SK-N-MC (cell line): ENCODE measurements around the gene USPL1.
"Not testable (repeated sequence)": the region's sequence is repeated elsewhere in the genome, so short reads cannot be mapped to it uniquely, and the experiment has no call there.

Source experiments
- DNase-seq: peaks from one replicate; pipeline ENCODE4 v3.0.0-alpha.2; 2011; ENCODE audit warnings: low read depth, low spot score
- H3K27ac ChIP-seq: fragments of 200-600 bp; sonication (generic); 2 replicates; pipeline ENCODE4 v1.5.1; 2016; ENCODE audit warnings: mixed run types
- H3K36me3 ChIP-seq: fragments of 200-600 bp; sonication (generic); 2 replicates; pipeline ENCODE4 v1.6.1; 2017; ENCODE audit warnings: antibody characterized with exemption, low read length, mixed read lengths; ENCODE audit not compliant: insufficient read depth
- H3K4me3 ChIP-seq: fragments of 200-600 bp; sonication (generic); 2 replicates; pipeline ENCODE4 v1.5.1; 2016
- H3K9ac ChIP-seq: fragments of 200-600 bp; sonication (generic); 2 replicates; pipeline ENCODE4 v1.8.0; 2017; ENCODE audit warnings: mixed run types, mixed read lengths; ENCODE audit not compliant: insufficient read length
- H3K9me3 ChIP-seq: fragments of 200-600 bp; sonication (generic); 2 replicates; pipeline ENCODE4 v1.6.1; 2017; ENCODE audit warnings: low read depth, mild to moderate bottlenecking, antibody characterized with exemption, low read length, moderate library complexity, mixed read lengths
- EZH2 ChIP-seq: fragments of 200-600 bp; sonication (generic); IDR thresholded peaks from one replicate; pipeline ENCODE4 v1.6.1; 2017; ENCODE audit warnings: antibody characterized with exemption
- FOXP2 ChIP-seq: optimal IDR thresholded peaks from 2 replicates; pipeline ENCODE3; 2011; ENCODE audit warnings: mild to moderate bottlenecking, moderate library complexity; ENCODE audit not compliant: insufficient read depth; ENCODE audit errors: extremely low read length, control extremely low read depth
- POLR2AphosphoS5 ChIP-seq: IDR thresholded peaks from 2 replicates; pipeline ENCODE4 v1.6.1; 2012; ENCODE audit warnings: mild to moderate bottlenecking, low read depth, low read length, borderline replicate concordance

USPL1 gene

DNA sequence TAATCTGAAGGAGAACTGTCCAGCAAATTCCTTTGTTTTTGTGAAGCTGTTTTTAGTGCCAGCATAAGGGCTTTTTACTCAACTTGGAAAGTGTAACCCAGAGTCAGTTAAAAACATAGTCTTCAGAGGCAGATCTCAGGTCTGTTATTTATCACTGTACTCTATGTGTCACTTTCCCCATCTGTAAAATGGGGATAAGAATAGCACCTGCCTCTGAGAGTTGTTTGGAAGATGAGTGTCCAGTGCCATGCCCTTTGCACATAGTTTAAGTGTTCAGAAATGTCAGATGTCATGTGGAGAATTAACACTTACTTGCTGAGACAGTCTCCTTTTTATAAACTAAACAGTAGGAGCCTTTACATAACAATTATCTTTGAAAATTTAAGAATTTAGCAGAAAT, 27.9 kb downstream of the USPL1 start:
- no peak overlapping the region for H3K9ac ChIP-seq
- H3K27ac ChIP-seq: peak overlapping the region; percentile 16; the same call in 1 of the 2 replicates
- TF ChIP-seq FOXP2 (no peak), EZH2 (no peak), POLR2AphosphoS5 (no peak)
- no peak for DNase-seq
- no peak overlapping the region for H3K4me3 ChIP-seq
- peaks cover 96% of the 10 kb centered on the region for H3K36me3 ChIP-seq
- H3K9me3 ChIP-seq: no peaks in the 10 kb centered on the region

DNA sequence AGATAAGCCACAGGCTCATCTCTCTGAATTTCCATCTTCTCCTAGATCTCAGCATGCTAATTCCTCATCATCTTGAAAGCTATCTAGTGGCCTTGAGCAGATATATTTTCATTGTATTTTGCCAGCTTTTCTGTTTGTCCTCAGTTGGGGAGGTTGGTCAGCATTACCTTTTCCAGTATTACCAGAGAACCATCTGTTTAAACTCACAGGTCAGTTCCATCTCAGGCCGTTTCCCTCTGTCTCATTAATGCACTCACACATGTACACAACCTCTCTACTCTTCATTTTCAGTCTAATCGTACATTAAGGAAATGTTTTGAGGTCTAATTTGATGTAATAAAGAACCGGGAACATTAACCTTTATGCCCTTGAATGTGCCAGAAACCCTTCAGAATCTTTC, 29.7 kb downstream of the USPL1 start:
- TF ChIP-seq FOXP2: no peak
- H3K9ac ChIP-seq: no peak overlapping the region
- no peak overlapping the region for H3K4me3 ChIP-seq
- H3K9me3 ChIP-seq: no peaks in the 10 kb centered on the region
- 0 out of 2 replicates have a peak overlapping the region, but pooled peaks have one; percentile 6 for H3K27ac ChIP-seq
- H3K36me3 ChIP-seq: peaks cover 88% of the 10 kb centered on the region
- no peak for DNase-seq

DNA sequence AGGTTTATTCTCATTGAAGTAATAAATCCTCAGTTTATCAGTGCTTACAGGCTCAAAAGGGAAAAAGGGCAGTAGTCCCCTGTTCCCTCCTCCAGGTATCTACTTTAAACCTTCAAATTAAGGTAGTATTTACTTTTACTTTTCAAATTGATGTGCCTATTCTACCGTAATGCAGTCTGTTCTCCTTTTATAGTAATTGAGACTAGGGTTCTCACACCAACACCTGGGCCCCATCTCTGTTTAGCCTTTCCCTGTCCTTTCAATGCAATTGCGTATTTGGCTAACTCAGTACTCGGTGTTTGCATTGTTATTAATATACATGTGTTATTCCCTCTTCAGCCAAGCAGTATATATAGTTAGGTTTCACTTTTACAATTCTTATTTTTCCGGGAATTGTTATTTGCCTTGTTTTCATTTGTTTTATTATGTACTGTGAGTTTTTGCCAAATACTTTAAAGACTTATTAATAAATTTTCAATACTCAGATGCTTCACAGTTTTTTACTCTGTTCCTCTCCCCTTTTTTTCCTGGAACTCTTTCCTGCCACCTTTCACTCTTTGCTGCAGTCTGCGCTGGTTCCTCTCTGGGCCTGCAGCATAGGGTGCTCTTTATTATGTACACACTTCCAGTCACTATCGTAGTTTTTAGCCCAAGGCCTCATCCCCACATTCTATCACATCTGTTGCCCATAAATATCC, 30.3 kb downstream of the USPL1 start:
- TF ChIP-seq EZH2 (no peak), FOXP2 (no peak), POLR2AphosphoS5 (no peak)
- no peak overlapping the region for H3K9ac ChIP-seq
- H3K4me3 ChIP-seq: no peak overlapping the region
- no peaks in the 10 kb centered on the region for H3K9me3 ChIP-seq
- H3K27ac ChIP-seq: 0 out of 2 replicates have a peak overlapping the region, but pooled peaks have one; percentile 28
- peaks cover 88% of the 10 kb centered on the region for H3K36me3 ChIP-seq
- DNase-seq: no peak

DNA sequence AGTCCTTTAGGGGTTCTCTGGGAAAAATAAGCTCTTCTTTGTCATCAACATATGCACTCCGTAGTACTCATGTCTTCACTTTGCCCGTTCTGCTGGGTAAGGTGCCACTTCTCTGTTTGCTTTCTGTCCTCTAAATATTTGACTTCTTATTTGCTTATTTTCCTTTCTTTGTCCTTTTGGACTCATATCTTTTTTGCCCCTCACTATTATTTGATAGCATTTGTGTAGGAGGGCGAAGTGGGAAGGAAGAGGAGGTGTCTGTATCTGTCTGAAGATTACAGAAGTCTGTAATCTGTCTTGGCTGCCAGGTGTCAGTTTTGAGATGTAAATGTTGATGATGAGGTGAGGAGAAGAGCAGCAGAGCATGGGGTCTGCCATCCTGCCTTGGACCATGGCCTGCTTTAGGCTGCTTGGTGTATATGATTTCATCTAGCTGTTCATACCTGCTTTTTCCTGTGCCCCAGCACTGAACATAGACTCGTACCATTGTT, 30.8 kb downstream of the USPL1 start:
- H3K9ac ChIP-seq: no peak overlapping the region
- DNase-seq: no peak
- no peak for TF ChIP-seq EZH2
- no peak for TF ChIP-seq POLR2AphosphoS5
- TF ChIP-seq FOXP2: no peak
- H3K4me3 ChIP-seq: no peak overlapping the region
- H3K9me3 ChIP-seq: no peaks in the 10 kb centered on the region
- peaks cover 88% of the 10 kb centered on the region for H3K36me3 ChIP-seq
- peak overlapping the region; percentile 49; the same call in 1 of the 2 replicates for H3K27ac ChIP-seq

DNA sequence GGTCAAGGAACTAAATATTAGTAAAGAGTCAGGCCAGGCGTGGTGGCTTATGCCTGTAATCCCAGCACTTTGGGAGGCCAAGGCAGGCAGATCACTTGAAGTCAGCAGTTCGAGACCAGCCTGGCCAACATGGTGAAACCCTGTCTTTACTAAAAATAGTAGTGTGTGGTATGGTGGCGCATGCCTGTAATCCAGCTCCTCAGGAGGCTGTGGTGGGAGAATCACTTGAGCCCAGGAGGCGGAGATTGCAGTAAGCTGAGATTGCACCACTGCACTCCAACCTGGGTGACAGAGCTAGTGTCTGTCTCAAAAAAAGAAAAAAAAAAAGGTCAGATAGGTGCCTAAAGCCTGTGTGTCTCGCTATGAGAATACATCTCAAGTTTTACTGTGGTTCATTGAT, 33.9 kb downstream of the USPL1 start:
- not testable (repeated sequence) for H3K4me3 ChIP-seq, H3K9me3 ChIP-seq, H3K9ac ChIP-seq, DNase-seq
- Histone ChIP-seq H3K27ac (peak overlapping the region; percentile 27; the same call in 1 of the 2 replicates), H3K36me3 (peaks cover 85% of the 10 kb centered on the region)

DNA sequence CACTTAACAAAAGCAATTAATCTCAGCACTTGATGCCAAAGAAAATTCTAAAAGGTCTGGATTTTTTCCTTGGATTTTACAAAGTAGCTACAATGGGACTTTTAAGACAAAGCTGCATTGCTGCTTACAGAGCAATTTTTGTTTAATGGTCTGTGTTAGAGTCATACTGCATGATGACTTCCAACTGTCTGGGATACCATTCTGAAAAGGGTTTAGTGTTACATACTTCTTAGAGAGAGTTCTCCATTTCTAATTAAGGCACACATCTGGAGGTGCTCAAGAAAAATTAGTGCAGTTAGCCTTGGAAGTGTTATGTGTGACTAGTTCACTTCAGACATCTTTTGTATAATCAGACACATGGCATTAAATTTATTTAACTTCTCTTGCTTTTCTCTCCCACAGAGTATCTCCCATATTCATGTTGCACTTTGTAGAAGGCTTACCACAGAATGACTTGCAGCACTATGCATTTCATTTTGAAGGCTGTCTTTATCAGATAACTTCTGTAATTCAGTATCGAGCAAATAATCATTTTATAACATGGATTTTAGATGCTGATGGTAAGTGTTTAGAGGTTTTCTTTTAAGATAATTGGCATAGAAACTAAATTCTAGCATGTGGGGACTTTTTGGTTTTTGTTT, 35.1 kb downstream of the USPL1 start:
- Histone ChIP-seq H3K4me3 (no peak overlapping the region), H3K9ac (no peak overlapping the region), H3K36me3 (peaks cover 85% of the 10 kb centered on the region), H3K9me3 (no peaks in the 10 kb centered on the region), H3K27ac (peak overlapping the region; percentile 75)
- DNase-seq: no peak
- TF ChIP-seq EZH2 (no peak), POLR2AphosphoS5 (no peak), FOXP2 (no peak)

DNA sequence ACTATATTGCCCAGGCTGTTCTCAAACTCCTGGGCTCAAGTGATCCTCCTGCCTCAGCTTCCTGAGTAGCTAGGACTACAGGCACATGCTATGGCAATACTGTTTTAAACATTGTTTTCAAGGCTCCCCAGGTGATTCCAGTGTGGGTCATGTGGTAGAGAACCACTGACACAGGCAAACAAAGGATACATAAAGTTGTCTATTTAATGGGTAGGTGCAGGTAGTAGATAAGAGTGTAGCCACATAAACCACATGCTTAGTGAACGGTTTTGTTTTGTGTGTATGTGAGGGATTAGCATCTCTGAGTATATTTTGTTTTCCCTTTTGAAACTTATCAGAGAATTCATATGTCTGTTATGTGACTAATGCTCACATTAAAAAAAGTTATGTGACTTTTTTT, 36.7 kb downstream of the USPL1 start:
- no peaks in the 10 kb centered on the region for H3K9me3 ChIP-seq
- peaks cover 81% of the 10 kb centered on the region for H3K36me3 ChIP-seq
- TF ChIP-seq EZH2: no peak
- TF ChIP-seq POLR2AphosphoS5: no peak
- TF ChIP-seq FOXP2: no peak
- H3K4me3 ChIP-seq: no peak overlapping the region
- no peak for DNase-seq
- no peak overlapping the region for H3K27ac ChIP-seq
- no peak overlapping the region for H3K9ac ChIP-seq

DNA sequence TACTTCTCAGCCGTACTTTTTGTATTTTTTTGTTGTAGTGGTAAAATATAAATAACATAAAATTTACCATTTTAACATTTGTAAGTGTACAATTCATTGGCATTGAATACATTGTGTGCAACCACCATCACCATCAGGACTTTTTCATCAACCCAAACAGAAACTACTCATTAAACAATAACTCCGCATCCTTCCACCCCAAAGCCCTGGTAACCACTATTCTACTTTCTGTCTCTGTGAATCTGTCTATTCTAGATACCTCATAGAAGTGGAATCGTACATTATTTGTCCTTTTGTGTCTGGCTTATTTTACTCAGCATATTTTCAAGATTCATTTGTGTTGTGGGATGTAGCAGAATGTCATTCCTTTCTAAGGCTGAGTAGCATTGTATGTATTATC, 38.5 kb downstream of the USPL1 start:
- Histone ChIP-seq H3K36me3 (peaks cover 64% of the 10 kb centered on the region), H3K4me3 (no peak overlapping the region), H3K9ac (no peak overlapping the region)

DNA sequence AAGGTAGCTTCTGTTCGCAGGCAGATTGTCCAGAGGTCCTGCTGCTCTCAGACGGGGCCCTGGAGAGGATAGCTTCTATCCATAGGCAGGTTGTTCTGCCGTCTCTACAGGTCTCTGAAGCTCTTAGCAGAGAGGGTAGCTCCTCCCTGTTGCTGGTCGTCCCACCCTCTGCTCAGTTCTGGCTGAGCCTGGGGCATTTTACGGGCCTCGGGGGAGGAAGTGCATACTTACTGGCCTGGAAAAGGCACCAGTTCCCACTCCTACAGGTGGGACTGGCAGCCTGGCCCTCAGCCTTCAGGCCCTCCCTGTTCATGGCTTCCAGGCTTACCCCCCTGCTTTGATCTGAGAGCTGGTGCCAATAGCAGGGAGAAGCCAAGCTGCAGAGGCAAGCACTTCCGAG, 42.3 kb downstream of the USPL1 start:
- H3K27ac ChIP-seq: no peak overlapping the region
- TF ChIP-seq FOXP2 (no peak), EZH2 (no peak), POLR2AphosphoS5 (no peak)
- H3K4me3 ChIP-seq: no peak overlapping the region
- no peaks in the 10 kb centered on the region for H3K9me3 ChIP-seq
- DNase-seq: no peak
- no peak overlapping the region for H3K9ac ChIP-seq
- peaks cover 39% of the 10 kb centered on the region for H3K36me3 ChIP-seq

More for the DNA sequence above, 38.5 kb downstream of the USPL1 start:
- H3K27ac ChIP-seq: no peak overlapping the region
- H3K9me3 ChIP-seq: no peaks in the 10 kb centered on the region
- no peak for TF ChIP-seq EZH2
- no peak for DNase-seq
